ENCODE measurements around the gene SOS1. TPM values are rescaled to one million over a fixed set of nuclear protein-coding genes. Genes with fewer than 3 reads are reported as not detected.

SOS1 gene
- total RNA-seq, 4 donors from 2014 or later: 67.2 to 72.4 (median 71.0) TPM

- TF ChIP-seq, protein P1, sequence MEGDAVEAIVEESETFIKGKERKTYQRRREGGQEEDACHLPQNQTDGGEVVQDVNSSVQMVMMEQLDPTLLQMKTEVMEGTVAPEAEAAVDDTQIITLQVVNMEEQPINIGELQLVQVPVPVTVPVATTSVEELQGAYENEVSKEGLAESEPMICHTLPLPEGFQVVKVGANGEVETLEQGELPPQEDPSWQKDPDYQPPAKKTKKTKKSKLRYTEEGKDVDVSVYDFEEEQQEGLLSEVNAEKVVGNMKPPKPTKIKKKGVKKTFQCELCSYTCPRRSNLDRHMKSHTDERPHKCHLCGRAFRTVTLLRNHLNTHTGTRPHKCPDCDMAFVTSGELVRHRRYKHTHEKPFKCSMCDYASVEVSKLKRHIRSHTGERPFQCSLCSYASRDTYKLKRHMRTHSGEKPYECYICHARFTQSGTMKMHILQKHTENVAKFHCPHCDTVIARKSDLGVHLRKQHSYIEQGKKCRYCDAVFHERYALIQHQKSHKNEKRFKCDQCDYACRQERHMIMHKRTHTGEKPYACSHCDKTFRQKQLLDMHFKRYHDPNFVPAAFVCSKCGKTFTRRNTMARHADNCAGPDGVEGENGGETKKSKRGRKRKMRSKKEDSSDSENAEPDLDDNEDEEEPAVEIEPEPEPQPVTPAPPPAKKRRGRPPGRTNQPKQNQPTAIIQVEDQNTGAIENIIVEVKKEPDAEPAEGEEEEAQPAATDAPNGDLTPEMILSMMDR (IDR thresholded peaks at IDR 0.05; ENCODE audit: low read depth): no peak
These were observed 185.2 kb downstream of the SOS1 start for GRCh38 chr2:38935568-38936172.

- TF ChIP-seq, protein P1 (IDR thresholded peaks at IDR 0.05; ENCODE audit: low read depth): no peak
These were observed 186.1 kb downstream of the SOS1 start for GRCh38 chr2:38934742-38935141.

DNA sequence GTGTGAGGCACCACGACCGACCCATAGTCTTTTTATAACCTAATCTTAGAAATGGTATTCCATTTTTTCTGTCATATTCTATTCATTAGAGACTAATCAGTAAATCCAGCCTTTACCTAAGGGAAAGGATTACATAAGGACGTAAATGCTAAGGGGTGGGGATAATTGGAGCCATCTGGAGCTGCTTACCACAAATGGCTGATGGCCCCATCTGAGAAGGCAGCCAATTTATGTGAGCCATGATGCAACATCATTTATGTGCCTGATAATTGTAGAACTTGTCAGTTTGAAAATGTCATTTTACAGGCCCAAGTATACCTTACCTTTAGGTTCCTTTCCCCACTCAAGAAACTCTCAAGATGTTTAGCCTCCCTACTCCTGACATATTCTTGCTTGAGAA, 187.2 kb downstream of the SOS1 start:
- TF ChIP-seq, protein P1 (IDR thresholded peaks at IDR 0.05; ENCODE audit: low read depth): no peak

- TF ChIP-seq, protein P1 (IDR thresholded peaks at IDR 0.05; ENCODE audit: low read depth): no peak
These were observed 188.3 kb downstream of the SOS1 start for GRCh38 chr2:38932586-38932985.

Small RNAs within 50 kb of the gene (small RNA-seq; reads per million reads assigned to genes)
- gene HSPE1P13 (not detected), gene RF00019 (0.49 reads per million), gene RN7SL96P (not detected), gene RNU6-198P (not detected)

Other genes with a start within 250 kb of the SOS1 start
- gene DHX57, start 245.1 kb downstream of the SOS1 start, total RNA-seq: 10 to 100 TPM; 12.6 to 19.1 (median 14.6) TPM
- gene MORN2, start 245.1 kb downstream of the SOS1 start, total RNA-seq: 10 to 100 TPM in 2 of 4 donors, 1 to 10 TPM in 2; 7.5 to 17.8 (median 10.3) TPM
- gene ARHGEF33, start 231.2 kb downstream of the SOS1 start, total RNA-seq: 1 to 10 TPM in 2 of 4 donors, under 1 TPM in 2; 0.38 to 3.1 (median 1.1) TPM
- gene CDKL4, start 122.9 kb upstream of the SOS1 start, total RNA-seq: 1 to 10 TPM in 2 of 4 donors, under 1 TPM in 1, not detected in 1; 0.85 to 3.1 (median 2.6) TPM

Measured in subcutaneous adipose tissue (tissue), 4 donors.